ES-I3 (cell line): ENCODE measurements around the gene CAP2.

Experiments
- H3K36me3 ChIP-seq: 2 replicates; pipeline ENCODE4 v1.6.1; 2013; ENCODE audit warnings: mild to moderate bottlenecking, low read length, control low read depth, moderate library complexity; ENCODE audit not compliant: insufficient read depth
- H3K4me1 ChIP-seq: 2 replicates; pipeline ENCODE4 v1.6.1; 2013; ENCODE audit warnings: mild to moderate bottlenecking, control low read depth, low read length; ENCODE audit not compliant: insufficient read depth
- H3K9ac ChIP-seq: 2 replicates; pipeline ENCODE4 v1.6.1; 2013; ENCODE audit warnings: low read depth, mild to moderate bottlenecking, low read length, moderate library complexity
- H3K9me3 ChIP-seq: 2 replicates; pipeline ENCODE4 v1.6.1; 2013; ENCODE audit warnings: mild to moderate bottlenecking, low read length, moderate library complexity; ENCODE audit not compliant: control insufficient read depth, insufficient read depth

The CAP2 gene

GRCh38 chr6:17589406-17590096, 196.2 kb downstream of the CAP2 start:
- Histone ChIP-seq H3K9me3 (no peaks in the 10 kb centered on the region), H3K36me3 (no peaks in the 10 kb centered on the region), H3K9ac (no peak overlapping the region), H3K4me1 (peaks cover 10% of the 10 kb centered on the region)

- Histone ChIP-seq H3K4me1 (peaks cover 10% of the 10 kb centered on the region), H3K9me3 (no peaks in the 10 kb centered on the region), H3K36me3 (no peaks in the 10 kb centered on the region), H3K9ac (no peak overlapping the region)
These were observed 197.9 kb downstream of the CAP2 start for GRCh38 chr6:17591287-17591686.

GRCh38 chr6:17593246-17593645, 199.9 kb downstream of the CAP2 start:
- no peaks in the 10 kb centered on the region for H3K9me3 ChIP-seq
- H3K9ac ChIP-seq = no peak overlapping the region

GRCh38 chr6:17596085-17596484, 202.7 kb downstream of the CAP2 start:
- H3K9ac ChIP-seq = no peak overlapping the region
- no peaks in the 10 kb centered on the region for H3K36me3 ChIP-seq
- 0 out of 2 replicates have a peak, but pooled peaks cover 3% of the 10 kb centered on the region for H3K4me1 ChIP-seq
- H3K9me3 ChIP-seq = no peaks in the 10 kb centered on the region

More at GRCh38 chr6:17593246-17593645, 199.9 kb downstream of the CAP2 start:
- Histone ChIP-seq H3K36me3 (no peaks in the 10 kb centered on the region), H3K4me1 (peaks cover 10% of the 10 kb centered on the region)

GRCh38 chr6:17599877-17600526, 206.6 kb downstream of the CAP2 start, which contains the start of gene FAM8A1:
TSS of gene FAM8A1 (plus strand) at chr6:17600302. CDS start at chr6:17600410, 108 bp downstream.
- 0 out of 2 replicates have a peak, but pooled peaks cover 3% of the 10 kb centered on the region for H3K4me1 ChIP-seq
- no peaks in the 10 kb centered on the region for H3K9me3 ChIP-seq

GRCh38 chr6:17600527-17601385, 207.4 kb downstream of the CAP2 start:
- Histone ChIP-seq H3K4me1 (0 out of 2 replicates have a peak, but pooled peaks cover 3% of the 10 kb centered on the region), H3K36me3 (no peaks in the 10 kb centered on the region), H3K9me3 (no peaks in the 10 kb centered on the region), H3K9ac (peak overlapping the region; percentile 90)

More at GRCh38 chr6:17599877-17600526, 206.6 kb downstream of the CAP2 start, which contains the start of gene FAM8A1:
- Histone ChIP-seq H3K9ac (peak within 1 kb of the TSS; percentile 90), H3K36me3 (no peaks in the 10 kb centered on the region)

- no peaks in the 10 kb centered on the region for H3K9me3 ChIP-seq
- H3K4me1 ChIP-seq = 0 out of 2 replicates have a peak, but pooled peaks cover 3% of the 10 kb centered on the region
- peak overlapping the region; percentile 90; the same call in 1 of the 2 replicates for H3K9ac ChIP-seq
These were observed 207.9 kb downstream of the CAP2 start for GRCh38 chr6:17601386-17601703.

GRCh38 chr6:17602888-17603287, 209.5 kb downstream of the CAP2 start:
- Histone ChIP-seq H3K36me3 (no peaks in the 10 kb centered on the region), H3K9ac (no peak overlapping the region), H3K4me1 (0 out of 2 replicates have a peak, but pooled peaks cover 3% of the 10 kb centered on the region), H3K9me3 (no peaks in the 10 kb centered on the region)

More at GRCh38 chr6:17601386-17601703, 207.9 kb downstream of the CAP2 start:
- no peaks in the 10 kb centered on the region for H3K36me3 ChIP-seq

GRCh38 chr6:17606606-17607005, 213.2 kb downstream of the CAP2 start:
- Histone ChIP-seq H3K9me3 (no peaks in the 10 kb centered on the region), H3K36me3 (no peaks in the 10 kb centered on the region), H3K9ac (no peak overlapping the region), H3K4me1 (no peaks in the 10 kb centered on the region)
